ENCODE results near the gene MCTP2. TPM values are rescaled to one million over a fixed set of nuclear protein-coding genes. Genes with fewer than 3 reads are reported as not detected.

The MCTP2 gene
- total RNA-seq, 1 donor = 3.9 TPM

- H3K4me3 ChIP-seq (ENCODE audit: low read depth, low read length) = no peak overlapping the region
- TF ChIP-seq CTCF (IDR thresholded peaks at IDR 0.05; ENCODE audit: insufficient read depth, low read length) = no peak
- DNase-seq (ENCODE audit: low read depth) = peak; percentile 1
These were observed 27.9 kb downstream of the MCTP2 start for GRCh38 chr15:94259121-94259751.

- TF ChIP-seq CTCF (IDR thresholded peaks at IDR 0.05; ENCODE audit: insufficient read depth, low read length) = no peak
- H3K4me3 ChIP-seq (ENCODE audit: low read depth, low read length) = no peak overlapping the region
- DNase-seq (ENCODE audit: low read depth) = no peak
These were observed 28.5 kb downstream of the MCTP2 start for GRCh38 chr15:94259863-94260262.

GRCh38 chr15:94262201-94262600 lies 30.8 kb downstream of the MCTP2 start:
- H3K4me3 ChIP-seq (ENCODE audit: low read depth, low read length) = no peak overlapping the region
- DNase-seq (ENCODE audit: low read depth) = no peak
- no peak for TF ChIP-seq CTCF (IDR thresholded peaks at IDR 0.05; ENCODE audit: insufficient read depth, low read length)

GRCh38 chr15:94263341-94264273 lies 32.2 kb downstream of the MCTP2 start:
- H3K4me3 ChIP-seq (ENCODE audit: low read depth, low read length) = no peak overlapping the region
- TF ChIP-seq CTCF (IDR thresholded peaks at IDR 0.05; ENCODE audit: insufficient read depth, low read length) = no peak
- peak; percentile 1 for DNase-seq (ENCODE audit: low read depth)

GRCh38 chr15:94265009-94265408 lies 33.6 kb downstream of the MCTP2 start:
- no peak overlapping the region for H3K4me3 ChIP-seq (ENCODE audit: low read depth, low read length)
- TF ChIP-seq CTCF (IDR thresholded peaks at IDR 0.05; ENCODE audit: insufficient read depth, low read length) = no peak
- no peak for DNase-seq (ENCODE audit: low read depth)

- no peak overlapping the region for H3K4me3 ChIP-seq (ENCODE audit: low read depth, low read length)
- TF ChIP-seq CTCF (IDR thresholded peaks at IDR 0.05; ENCODE audit: insufficient read depth, low read length) = no peak
- no peak for DNase-seq (ENCODE audit: low read depth)
These were observed 34.6 kb downstream of the MCTP2 start for GRCh38 chr15:94265982-94266381.

All from fibroblast of the aortic adventitia (primary cell).